Esophagus squamous epithelium (tissue), 4 donors: ENCODE results near the gene AGTR1.

Source experiments
- CTCF ChIP-seq, 6 experiments: fragments of 450-650 bp in 4 of 6; fragments of 200-600 bp in 2 of 6; sonication (generic) in 2 of 6; IDR thresholded peaks; one replicate each; pipeline ENCODE4 v1.5.1; 2016 to 2019; ENCODE audit warnings: antibody characterized with exemption in 6 of 6, mild to moderate bottlenecking in 4 of 6, moderate library complexity in 4 of 6
- POLR2A ChIP-seq, 4 donors: fragments of 450-650 bp; IDR thresholded peaks; one replicate each; pipeline ENCODE4 v1.6.1; 2017; ENCODE audit warnings: antibody characterized with exemption in 4 of 4, mild to moderate bottlenecking in 4 of 4, moderate library complexity in 3 of 4

- no peak for TF ChIP-seq CTCF (IDR thresholded peaks at IDR 0.05)
- TF ChIP-seq POLR2A (IDR thresholded peaks at IDR 0.05): no peak
Observed at GRCh38 chr3:148791920-148792319, 94.2 kb downstream of the AGTR1 start.
